CD4-positive, alpha-beta T cell treated with Interleukin-10 for 1 hour (primary cell): ENCODE measurements around the gene NAALADL2.
"Not testable (repeated sequence)": the region's sequence is repeated elsewhere in the genome, so short reads cannot be mapped to it uniquely, and the experiment has no call there.

Experiments used
- DNase-seq: peaks from one replicate; pipeline ENCODE4 v3.0.0-alpha.2; 2020

NAALADL2 gene

DNA sequence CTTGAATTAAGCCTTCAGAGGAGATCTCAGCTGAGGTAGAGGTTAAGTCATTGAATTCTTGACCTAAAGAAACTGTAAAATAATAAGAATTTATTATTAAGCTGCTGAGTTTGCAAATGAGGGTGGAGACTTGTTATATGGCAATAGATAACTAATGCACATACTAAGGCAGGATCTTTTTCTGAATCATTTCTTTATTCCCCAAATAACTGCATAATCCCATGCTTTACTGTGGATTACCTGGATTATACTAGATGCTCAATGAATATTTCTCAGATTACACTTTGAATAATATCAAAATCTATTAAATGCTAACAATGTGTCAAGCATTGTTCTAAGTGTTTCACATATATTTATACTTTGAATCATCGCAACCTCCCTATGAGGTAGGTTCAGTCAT, 532.5 kb downstream of the NAALADL2 start:
- no peak for DNase-seq

DNA sequence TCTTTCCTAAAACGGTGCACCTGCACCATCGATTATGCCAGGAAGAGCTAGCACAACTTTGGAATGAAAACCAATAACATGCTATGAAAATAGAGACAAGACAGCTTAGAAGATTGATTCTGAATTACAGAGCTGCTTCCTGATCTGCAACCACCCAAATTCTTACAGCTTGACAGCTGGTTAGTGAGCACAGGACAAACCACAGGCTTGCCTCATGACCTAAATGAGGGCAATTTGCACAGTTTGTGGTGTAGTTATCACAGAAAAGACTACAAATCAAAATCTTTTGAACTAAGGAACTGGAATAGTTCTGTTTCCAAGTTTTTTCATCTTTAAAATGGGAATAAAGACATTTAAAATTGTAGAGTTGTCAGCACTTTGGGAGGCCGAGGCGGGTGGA, 533.5 kb downstream of the NAALADL2 start:
- DNase-seq, result no peak

DNA sequence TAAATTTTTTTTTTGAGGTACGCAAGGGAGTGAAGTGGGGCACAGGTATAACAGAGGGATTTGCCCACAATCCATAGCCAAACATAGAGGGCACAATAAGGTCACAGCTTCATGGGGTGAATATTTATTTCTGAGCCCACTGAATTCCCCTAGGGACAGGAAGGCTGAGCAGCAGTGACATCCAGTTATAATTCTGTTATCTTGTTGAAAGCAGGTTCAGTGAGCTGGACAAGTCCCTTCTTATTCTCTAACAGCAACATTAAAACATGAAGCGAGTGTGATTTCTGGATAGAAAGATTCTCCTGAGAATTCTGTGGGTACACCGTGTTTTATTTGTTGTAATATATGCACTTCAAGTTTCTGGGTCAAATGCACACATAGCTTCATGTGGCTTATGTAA, 538.2 kb downstream of the NAALADL2 start:
- no peak for DNase-seq

DNA sequence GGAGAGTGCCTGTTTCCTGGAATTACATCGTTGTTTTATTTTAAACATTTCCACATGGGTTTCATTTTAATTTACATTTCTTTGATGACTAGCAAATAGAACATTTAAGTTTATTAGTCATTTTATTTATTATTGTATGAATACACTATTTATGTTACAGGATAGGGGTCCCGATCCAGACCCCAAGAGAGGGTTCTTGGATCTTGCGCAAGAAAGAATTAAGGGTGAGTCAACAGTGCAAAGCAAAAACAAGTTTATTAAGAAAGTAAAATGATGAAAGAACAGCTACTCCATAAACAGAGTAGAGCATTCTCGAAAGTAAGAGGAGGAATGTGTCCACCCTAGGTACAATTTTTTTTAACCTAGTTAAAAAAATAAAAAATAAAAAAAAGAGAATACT, 539.5 kb downstream of the NAALADL2 start:
- DNase-seq, result no peak

DNA sequence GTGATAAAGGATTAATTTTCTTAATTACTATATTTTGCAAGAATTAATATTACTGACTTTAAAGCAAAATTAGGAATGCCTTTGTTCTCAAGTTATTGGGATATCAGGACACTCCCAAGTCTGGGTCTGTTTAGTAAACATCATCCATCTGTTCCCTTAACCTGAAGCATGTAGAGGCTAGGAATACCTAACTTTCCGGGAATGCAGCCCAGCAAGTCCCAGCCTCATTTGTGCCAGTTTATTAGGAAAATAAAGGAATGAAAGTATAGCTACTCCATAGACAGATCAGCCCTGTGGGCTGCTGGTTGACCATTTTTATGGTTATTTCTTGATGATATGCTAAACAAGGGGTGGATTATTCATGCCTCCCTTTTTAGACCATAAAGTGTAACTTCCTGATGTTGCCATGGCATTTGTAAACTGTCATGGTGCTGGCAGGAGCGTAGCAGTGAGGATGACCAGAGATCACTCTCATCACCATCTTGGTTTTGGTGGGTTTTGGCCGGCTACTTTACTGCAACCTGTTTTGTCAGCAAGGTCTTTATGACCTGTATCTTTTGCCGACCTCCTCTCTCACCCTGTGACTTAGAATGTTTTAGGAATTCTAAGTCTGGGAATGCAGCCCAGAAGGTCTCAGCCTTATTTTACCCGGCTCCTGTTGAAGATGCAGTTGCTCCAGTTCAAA, 540.2 kb downstream of the NAALADL2 start:
- no peak for DNase-seq

DNA sequence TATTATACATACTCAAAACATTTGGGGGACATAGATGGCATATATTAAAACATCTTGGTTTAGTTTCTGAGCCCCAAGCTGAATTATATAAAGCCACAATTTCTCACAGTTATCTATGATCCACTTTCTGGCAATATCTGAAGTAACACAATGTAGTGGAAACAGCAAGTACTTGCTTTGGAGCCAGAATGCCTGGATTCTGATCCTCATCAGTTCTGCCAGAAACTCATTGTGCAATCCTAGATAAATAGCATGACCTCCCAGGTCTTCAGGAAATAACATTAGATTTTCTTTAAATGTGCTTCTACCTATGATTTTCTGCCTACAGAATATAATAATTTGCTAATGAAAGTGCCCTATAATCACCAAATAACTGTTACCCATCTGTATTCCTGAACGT, 544.9 kb downstream of the NAALADL2 start:
- no peak for DNase-seq

DNA sequence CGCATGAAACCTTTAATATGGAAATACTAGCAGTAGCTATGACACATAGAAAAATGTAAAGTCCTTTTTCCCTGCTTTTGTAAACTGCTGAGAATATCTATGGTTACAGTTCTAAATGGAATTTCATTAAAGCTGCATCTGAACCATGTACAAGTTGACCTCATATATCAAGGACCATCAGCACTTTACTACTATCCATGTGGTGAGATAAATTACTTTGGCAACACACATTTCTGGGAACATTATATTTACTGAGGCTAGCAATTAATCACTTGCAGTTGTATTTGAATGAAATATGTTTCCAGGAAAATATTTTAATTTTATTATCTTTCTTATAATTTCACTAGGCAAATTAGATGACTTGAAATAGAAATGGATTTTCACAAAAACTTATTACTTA, 545.5 kb downstream of the NAALADL2 start:
- no peak for DNase-seq

DNA sequence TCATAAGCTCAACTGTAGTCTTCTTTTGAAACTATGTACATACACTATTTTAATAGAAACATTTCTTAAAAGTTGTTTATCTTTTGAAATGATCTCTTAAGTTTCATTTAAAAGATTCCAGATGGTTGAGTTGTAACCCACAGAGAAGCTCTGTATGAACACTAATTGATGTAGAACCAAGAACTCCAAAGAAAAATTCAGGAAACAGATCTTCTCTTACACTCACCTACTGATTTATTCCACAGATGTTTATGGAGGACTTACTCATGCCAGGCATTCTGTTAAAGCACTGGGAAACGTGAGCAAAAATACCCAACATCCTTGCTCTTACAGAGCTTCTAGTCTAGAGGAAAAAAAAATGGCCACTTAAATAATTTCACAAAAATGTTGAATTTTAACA, 551.1 kb downstream of the NAALADL2 start:
- no peak for DNase-seq

DNA sequence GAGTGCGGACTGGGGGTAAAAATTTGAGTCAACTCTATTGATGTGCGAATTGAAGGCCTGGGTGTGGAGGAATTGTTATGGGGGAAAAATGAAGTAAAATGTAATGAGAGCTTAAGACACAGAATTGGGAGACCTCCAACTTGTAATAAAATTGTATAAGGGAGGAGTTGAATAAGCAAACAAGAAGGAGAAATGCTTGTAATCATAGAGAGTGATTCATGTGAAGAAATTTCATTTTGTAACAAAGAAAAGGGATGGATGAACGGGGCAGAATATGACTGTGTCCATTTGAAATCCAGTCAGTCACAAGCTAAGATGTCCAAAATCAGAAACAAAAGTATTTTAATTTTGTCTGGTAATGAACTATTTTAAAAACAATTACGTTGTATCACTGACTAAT, 552.3 kb downstream of the NAALADL2 start:
- DNase-seq, result no peak

DNA sequence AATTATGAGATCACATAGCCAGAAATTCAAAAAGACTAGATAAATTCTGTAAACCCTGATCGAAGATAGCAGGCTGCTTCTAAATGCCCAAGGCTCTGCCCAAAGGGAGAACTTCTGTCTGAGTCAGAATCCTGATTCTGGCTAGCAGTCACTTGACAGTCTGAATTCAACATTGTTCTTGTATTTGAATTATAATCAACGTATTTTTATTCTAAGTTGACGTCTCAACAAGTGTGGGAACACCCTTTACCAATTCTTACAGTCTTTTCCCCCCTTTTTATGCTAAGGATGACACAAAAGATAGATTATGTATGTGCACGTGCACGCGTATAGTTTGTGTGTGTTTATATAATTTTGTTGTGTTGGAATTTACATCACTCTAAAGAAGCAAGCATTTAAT, 552.8 kb downstream of the NAALADL2 start:
- no peak for DNase-seq

DNA sequence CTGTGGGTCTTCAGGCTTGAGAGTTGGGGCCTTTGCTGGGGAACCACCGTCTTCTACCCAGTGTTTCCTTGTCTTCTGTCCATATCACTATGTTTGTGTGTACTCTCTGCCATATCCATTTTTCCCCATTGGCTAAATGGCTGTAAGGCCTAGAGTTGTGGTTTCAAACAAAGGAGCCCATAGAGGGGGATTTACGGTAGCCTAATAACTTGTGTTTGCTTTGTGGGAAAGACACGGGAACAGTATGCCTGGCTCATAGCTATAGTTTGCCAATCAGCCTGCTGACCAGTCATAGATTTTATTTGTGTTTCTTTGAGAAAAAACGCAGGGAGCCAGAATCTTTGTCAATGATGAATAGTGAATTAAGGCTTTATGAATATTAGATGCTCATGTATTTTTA, 554.8 kb downstream of the NAALADL2 start:
- DNase-seq, result no peak

DNA sequence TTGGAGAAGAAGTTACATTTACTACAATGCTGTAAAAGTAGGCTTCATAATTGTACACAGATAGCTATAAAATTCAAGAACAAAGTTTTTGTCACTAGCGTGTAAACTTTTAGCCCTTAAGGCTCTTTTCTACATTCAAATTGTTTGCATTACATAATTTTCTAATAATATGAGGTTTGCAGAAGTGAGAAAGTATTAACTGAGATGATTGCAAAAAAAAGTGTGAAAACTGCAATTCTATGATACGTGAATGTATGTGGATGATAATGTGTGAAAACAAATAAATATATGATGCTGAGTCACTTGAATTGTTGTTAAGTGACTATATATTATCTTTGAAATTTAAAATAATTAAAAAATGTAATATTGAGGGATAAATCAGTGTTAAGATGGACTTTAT, 557.5 kb downstream of the NAALADL2 start:
- DNase-seq, result no peak

DNA sequence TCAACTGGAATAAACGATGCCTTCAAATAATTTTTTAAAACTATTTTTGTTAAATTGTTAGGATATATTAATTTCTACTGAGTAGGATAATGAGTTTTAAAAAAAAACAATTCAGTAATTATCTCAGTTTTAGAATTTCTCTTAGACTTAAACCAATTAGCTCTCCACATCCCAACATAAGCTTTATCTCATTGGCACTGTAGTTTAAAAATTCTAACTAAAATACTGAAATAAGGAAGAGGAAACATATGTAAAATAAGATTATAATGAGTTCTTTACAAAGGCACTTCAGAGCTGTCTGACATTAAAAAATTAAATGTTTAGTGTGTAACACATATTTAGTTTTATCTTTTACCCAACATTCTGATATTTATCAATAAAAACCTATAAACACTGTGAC, 558.3 kb downstream of the NAALADL2 start:
- no peak for DNase-seq

DNA sequence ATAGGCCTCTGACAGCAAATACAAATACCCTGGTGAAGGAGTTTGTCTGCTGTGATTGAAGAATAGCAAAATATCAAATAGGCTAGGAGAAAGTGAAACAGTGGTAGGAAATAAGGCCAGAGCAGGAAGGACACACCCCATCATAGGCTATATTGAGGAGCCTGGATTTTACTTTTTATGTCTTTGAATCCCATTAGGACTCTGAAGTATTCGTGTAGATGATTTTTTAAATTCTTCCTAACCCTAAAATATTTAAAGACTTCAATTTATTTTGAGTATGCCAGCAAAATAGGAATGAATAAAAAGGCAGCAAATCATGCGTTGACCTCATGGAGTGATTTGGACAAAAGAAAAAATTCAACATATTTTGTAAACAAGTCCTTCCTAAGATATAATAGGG, 562.8 kb downstream of the NAALADL2 start:
- DNase-seq, result no peak

DNA sequence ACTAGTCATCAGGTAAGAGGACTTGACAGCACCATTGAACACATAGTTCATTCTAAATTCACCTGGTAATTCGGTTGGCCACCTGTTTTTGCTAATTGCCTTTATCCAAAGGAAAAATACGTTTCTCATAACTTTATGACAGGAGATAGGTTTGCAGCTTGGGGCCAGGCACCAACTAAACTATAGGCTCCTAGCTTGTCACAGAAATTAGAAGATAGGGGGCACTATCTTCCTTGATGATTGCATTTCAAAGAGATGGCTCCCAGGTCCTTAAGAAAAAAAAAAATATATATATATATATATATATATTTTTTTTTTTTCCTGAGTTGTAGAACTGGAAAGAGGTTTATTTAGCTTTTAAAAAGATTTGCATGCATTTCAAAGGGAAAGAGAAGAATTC, 563.6 kb downstream of the NAALADL2 start:
- DNase-seq, result no peak

DNA sequence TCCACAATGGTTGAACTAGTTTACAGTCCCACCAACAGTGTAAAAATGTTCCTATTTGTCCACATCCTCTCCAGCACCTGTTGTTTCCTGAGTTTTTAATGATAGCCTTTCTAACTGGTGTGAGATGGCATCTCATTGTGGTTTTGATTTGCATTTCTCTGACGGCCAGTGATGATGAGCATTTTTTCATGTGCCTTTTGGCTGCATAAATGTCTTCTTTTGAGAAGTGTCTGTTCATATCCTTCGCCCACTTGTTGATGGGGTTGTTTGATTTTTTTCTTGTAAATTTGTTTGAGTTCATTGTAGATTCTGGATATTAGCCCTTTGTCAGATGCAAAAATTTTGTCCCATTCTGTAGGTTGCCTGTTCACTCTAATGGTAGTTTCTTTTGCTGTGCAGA, 564.7 kb downstream of the NAALADL2 start:
- DNase-seq, result not testable (repeated sequence)

DNA sequence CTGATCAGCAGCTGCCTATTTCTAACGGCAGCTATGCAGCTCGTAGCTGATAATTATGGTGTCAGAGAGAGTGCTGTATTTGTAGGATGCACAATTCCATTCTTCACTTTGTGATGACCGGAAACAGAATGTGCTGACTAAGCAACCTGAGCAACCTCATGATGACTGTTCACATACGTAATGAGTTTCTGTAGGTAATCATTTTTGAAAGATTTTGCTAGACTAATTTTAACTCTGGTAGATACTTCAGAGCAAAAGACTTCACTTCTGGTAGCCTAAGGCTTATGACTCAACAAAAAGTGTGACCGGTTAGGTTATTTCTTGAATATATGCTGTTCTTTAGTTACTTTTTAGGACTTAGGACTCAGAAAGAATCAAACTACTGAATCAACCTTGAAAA, 567.7 kb downstream of the NAALADL2 start:
- no peak for DNase-seq

DNA sequence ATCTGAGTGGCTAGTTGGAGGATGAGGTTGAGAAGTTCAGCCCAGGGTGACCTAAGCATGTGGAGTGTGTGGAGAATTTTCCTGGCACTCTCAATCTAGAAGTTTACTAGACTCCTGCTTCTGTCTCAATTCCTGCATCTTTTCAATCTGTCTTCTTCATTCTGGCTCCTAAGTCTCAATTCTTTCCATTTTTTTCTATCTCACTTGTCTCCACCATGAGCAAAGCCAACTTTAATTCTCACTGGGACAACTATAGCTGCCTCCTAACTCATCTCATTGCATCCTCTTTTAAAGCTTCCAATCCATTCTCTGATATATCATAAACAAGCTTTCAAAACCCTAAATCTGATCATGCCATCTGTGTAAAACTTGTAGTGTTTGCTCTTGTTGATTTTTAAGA, 569.3 kb downstream of the NAALADL2 start:
- no peak for DNase-seq

DNA sequence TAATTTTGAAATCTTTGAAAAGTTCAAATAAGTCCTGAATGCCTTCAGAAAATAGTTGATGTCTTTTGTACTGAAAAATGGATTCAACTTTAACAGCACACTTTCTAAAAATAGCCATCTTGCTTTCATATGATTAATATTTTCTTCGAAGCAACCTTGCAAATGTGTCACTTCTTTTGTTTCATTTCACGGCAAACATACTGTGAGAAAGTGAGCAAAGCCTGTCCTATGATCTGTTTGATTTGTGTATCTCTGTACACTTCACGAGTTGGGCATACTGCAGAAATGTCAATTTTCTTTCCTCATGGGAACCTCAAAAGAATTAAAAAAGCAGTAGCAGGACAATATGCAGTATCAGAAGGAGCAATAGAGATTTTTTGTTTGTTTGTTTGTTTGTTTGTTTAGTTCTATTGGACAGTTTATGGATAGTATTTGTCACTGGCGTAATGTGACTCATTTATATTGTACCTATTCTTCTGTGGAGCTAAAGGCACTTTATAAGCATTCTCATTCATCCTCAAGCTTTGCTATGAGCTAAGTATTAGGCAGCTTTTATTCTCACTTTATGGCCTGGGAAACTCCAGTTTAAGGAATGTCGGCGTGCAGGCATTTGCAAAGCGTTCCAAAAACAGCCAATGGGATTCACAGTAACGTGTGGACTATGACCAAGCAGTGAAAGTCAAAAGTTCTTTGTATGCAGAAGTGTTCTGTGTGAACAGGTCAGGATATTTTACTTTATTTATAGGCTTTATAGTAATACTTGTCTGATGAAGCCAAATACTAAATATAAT, 572.0 kb downstream of the NAALADL2 start:
- no peak for DNase-seq

DNA sequence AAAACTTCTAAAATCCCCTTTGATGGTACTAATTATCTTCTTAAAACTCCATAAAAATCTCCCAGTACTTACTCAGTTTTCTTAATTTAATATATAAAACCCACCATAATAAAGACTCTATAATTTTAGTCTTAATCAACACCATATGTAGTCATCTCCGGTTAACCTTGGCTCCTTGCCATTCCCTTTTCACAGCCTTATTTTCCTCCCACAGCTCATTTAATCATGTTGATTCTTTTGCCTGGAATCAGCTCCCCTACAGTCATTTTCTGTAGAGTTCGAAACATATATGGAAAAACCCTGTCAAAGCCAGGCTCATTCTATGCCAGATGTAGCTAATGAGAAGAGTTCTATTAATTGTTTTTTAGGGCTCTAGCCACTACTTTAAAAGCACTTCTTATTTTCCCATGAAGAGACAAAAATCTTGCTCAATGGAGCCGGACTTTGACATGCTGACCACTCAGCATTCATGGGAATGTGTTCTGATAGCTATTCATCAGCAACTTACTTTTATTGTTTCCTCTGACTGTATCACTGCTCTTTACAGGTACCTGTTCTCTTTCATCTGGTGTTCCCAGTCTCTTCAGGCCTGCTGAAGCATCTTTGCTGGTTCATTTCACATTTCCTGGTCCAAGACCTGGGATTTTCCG, 573.4 kb downstream of the NAALADL2 start:
- DNase-seq, result no peak

DNA sequence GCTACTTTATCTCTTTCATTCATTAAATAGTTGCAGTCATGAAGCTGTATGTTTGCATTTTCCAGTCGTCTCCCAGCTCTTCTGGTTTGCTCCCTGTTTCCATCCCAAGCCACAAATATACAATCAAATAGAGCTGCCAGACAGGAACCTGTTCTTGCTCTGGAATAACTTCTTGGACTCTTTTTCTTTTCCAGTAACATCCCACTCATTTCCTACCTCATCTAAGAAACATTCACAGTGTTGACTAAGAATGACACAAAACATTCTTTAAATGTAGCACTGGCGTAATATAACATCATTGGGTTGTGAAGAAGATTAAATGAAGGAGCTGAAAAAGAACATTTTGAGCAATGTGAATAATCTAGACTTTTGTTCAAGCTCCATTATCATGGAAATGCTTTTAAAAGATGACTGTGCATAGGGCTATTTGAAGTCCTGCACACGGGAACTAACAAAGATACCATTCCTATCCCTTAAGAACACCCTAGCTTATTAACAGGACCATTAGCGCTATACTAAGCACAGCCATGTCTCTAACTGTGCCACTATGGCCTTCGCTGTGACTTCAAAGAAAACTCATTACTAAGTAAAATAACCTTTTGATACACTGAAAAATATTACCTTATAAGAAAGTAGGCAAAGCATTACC, 574.0 kb downstream of the NAALADL2 start:
- no peak for DNase-seq

DNA sequence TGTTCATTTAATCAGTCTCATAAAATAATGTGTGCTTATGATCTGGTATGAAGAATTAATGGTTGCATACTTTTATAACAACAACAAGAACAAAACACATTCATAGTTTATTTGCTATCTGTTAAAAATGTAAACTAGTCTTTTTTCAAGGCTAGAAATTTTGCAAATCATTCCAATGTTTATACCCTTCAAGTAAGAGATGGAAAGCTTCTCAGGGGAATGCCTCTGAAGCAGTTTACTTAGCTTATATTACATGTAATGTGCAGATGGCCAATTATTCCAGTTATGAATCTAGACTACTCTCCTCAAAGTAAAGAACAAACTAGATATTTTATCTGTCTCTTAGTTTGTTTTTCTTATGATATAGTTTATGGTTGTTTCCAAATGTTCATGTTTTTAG, 575.4 kb downstream of the NAALADL2 start:
- no peak for DNase-seq

DNA sequence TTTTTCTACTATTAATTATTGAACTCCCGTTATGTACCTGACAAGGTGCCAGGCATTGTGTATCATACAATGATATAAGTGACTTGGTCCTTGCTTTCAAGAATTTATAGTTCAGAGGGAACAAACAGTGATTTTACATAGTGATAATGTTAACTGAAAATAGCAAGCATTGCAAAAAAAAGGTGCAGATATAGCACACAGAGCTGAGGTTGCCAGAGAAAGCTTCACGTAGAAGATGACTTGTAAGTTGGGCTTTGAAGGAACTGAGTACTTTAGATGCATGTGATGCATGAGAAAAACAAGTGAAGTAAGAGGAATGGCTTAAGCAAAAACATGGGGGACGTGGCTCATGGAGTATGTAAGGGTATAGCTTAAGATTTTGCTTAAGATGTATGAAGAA, 584.5 kb downstream of the NAALADL2 start:
- DNase-seq, result no peak

DNA sequence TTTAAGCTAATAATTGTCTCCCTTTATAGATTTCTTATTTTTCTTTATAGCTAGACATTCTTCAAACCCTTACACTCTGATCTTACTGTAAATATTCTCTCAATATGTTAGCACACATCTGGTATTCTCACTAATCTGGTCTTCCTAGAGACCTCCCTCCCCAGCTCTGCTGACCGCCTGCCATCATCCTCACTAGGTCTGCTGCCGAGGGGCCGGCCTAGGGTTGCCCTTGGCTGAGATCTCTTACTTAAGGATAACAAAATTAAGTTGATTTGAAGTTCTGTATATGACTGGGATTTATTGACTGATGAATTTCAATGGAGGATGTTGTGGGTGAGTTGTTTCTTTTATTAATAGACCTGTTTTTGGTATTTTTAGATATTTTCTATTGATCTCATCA, 586.6 kb downstream of the NAALADL2 start:
- no peak for DNase-seq
